ENCODE results near the gene QRICH1. TPM values are rescaled to one million over a fixed set of nuclear protein-coding genes. Genes with fewer than 3 reads are reported as not detected.

The QRICH1 gene
- total and polyA plus RNA-seq, 2 of the 13 experiments (the other 11 are each of a cell fraction or from before 2014, with no cell fraction given), result 52.6 to 102 TPM

- peak; percentile 29 for TF ChIP-seq TAF15 (IDR thresholded peaks at IDR 0.05; ENCODE audit: low read depth, low read length, poor library complexity, severe bottlenecking)
- no peak for TF ChIP-seq ZNF75D (CRISPR knock-in tag; IDR thresholded peaks at IDR 0.05; ENCODE audit: borderline replicate concordance)
- TF ChIP-seq GLMP (CRISPR knock-in tag; IDR thresholded peaks at IDR 0.05; ENCODE audit: borderline replicate concordance), result no peak
- TF ChIP-seq MEIS1 (CRISPR knock-in tag; IDR thresholded peaks at IDR 0.05; ENCODE audit: borderline replicate concordance), result no peak
- TF ChIP-seq ZBTB20 (CRISPR knock-in tag; IDR thresholded peaks at IDR 0.05; ENCODE audit: borderline replicate concordance, low read depth), result peak; percentile 20; the same call in 1 of the 2 replicates
- peak; percentile 78; the same call in 1 of the 2 replicates for TF ChIP-seq ZNF572 (CRISPR knock-in tag; IDR thresholded peaks at IDR 0.05)
- peak; percentile 60; the same call in 1 of the 2 replicates for TF ChIP-seq PAXIP1 (CRISPR knock-in tag; conservative IDR thresholded peaks at IDR 0.05)
- TF ChIP-seq SIN3A (IDR thresholded peaks at IDR 0.05; ENCODE audit: borderline replicate concordance, low read depth, low read length), result peak; percentile 90; the same call in 1 of the 2 replicates
- no peak for TF ChIP-seq ZNF331 (CRISPR knock-in tag; IDR thresholded peaks at IDR 0.05)
- no peak for TF ChIP-seq ZNF629 (CRISPR knock-in tag; conservative IDR thresholded peaks at IDR 0.05)
Observed at GRCh38 chr3:49104427-49105291, 10.8 kb upstream of the QRICH1 start, which contains the start of gene QARS1 (continued).

All from HepG2 (cell line).